Measurements from ENCODE around the gene EHD1. TPM values are rescaled to one million over a fixed set of nuclear protein-coding genes. Genes with fewer than 3 reads are reported as not detected.

EHD1 gene
- total RNA-seq, 1 donor from 2014 or later = 181 TPM

Other genes with a start within 250 kb of the EHD1 start
- under 0.01 TPM in 1 of 2 replicates, not detected in the other for gene NRXN2, start 155.4 kb downstream of the EHD1 start, total RNA-seq
- 0.05 TPM in 1 of 2 replicates, not detected in the other for gene RASGRP2, start 134.5 kb downstream of the EHD1 start, total RNA-seq
- 0.05 TPM in 1 of 2 replicates, not detected in the other for gene PYGM, start 118.6 kb downstream of the EHD1 start, total RNA-seq
- gene SF1, start 100.1 kb downstream of the EHD1 start, total RNA-seq = 38.4 and 161 TPM in 2 replicates
- 13.2 and 16.0 TPM in 2 replicates for gene MAP4K2, start 75.4 kb downstream of the EHD1 start, total RNA-seq
- gene MEN1, start 68.1 kb downstream of the EHD1 start, total RNA-seq = 7.5 and 34.4 TPM in 2 replicates
- 8.7 and 9.4 TPM in 2 replicates for gene CDC42BPG, start 34.0 kb downstream of the EHD1 start, total RNA-seq
- gene ATG2A, start 38.6 kb upstream of the EHD1 start, total RNA-seq = 16.8 and 28.9 TPM in 2 replicates
- 21.7 and 22.9 TPM in 2 replicates for gene PPP2R5B, start 46.1 kb upstream of the EHD1 start, total RNA-seq
- not detected in 2 replicates for gene GPHA2, start 57.3 kb upstream of the EHD1 start, total RNA-seq
- not detected in 2 replicates for gene MAJIN, start 93.5 kb upstream of the EHD1 start, total RNA-seq
- gene BATF2, start 118.3 kb upstream of the EHD1 start, total RNA-seq = 1.1 and 1.6 TPM in 2 replicates
- 87.3 and 107 TPM in 2 replicates for gene ARL2, start 135.5 kb upstream of the EHD1 start, total RNA-seq
- gene SNX15, start 148.8 kb upstream of the EHD1 start, total RNA-seq = 10.4 and 13.3 TPM in 2 replicates
- 11.3 and 13.4 TPM in 2 replicates for gene SAC3D1, start 162.6 kb upstream of the EHD1 start, total RNA-seq
- gene NAALADL1, start 179.9 kb upstream of the EHD1 start, total RNA-seq = 7.8 and 10.9 TPM in 2 replicates
- gene CDCA5, start 205.4 kb upstream of the EHD1 start, total RNA-seq = 1.1 and 5.9 TPM in 2 replicates
- 23.1 and 30.2 TPM in 2 replicates for gene ZFPL1, start 205.6 kb upstream of the EHD1 start, total RNA-seq
- gene VPS51, start 217.6 kb upstream of the EHD1 start, total RNA-seq = 176 and 180 TPM in 2 replicates
- gene TM7SF2, start 233.3 kb upstream of the EHD1 start, total RNA-seq = 38.0 and 41.0 TPM in 2 replicates
- gene ZNHIT2, start 239.1 kb upstream of the EHD1 start, total RNA-seq = 8.3 and 14.2 TPM in 2 replicates
- 166 and 286 TPM in 2 replicates for gene FAU, start 243.5 kb upstream of the EHD1 start, total RNA-seq
- gene MRPL49, start 243.7 kb upstream of the EHD1 start, total RNA-seq = 55.3 and 97.8 TPM in 2 replicates